BJ (cell line): ENCODE results near the gene RBMS3. TPM values are rescaled to one million over a fixed set of nuclear protein-coding genes. Genes with fewer than 3 reads are reported as not detected.

Experiments used
- CTCF ChIA-PET: fragments of 350-600 bp; formaldehyde crosslinking; extraction: SDS; loops from one replicate; lab custom pipeline; 2021; ENCODE audit warnings: antibody characterized with exemption, inconsistent platforms; lab: Yijun Ruan, JAX
- POLR2A ChIA-PET: fragments of 300-600 bp; sonication (Branson Sonifier 250); formaldehyde crosslinking; extraction: SDS; loops from one replicate; lab custom pipeline; 2021; ENCODE audit warnings: antibody characterized with exemption; lab: Charles Lee
- DNase-seq: peaks from one replicate; pipeline ENCODE4 v3.0.0-alpha.2; 2011; ENCODE audit warnings: low read depth
- H3K27me3 ChIP-seq: 2 replicates; pipeline ENCODE4 v1.6.0; 2011; ENCODE audit warnings: low read length; ENCODE audit not compliant: control insufficient read depth, insufficient read depth
- H3K36me3 ChIP-seq: 2 replicates; pipeline ENCODE4 v1.5.1; 2011; ENCODE audit warnings: low read length; ENCODE audit not compliant: control insufficient read depth, insufficient read depth
- H3K4me3 ChIP-seq: 2 replicates; pipeline ENCODE4 v1.5.1; 2011; ENCODE audit warnings: low read depth, mild to moderate bottlenecking, control low read depth, low read length
- CTCF ChIP-seq: IDR thresholded peaks from 2 replicates; pipeline ENCODE4 v1.5.1; 2011; ENCODE audit warnings: low read depth, mild to moderate bottlenecking, control low read depth, inconsistent platforms, low read length, moderate library complexity; ENCODE audit not compliant: insufficient read depth
- polyA plus RNA-seq: library from polyadenylated mRNA; depleted of rRNA; stranded (reverse); fragments of >200 nt; gene quantifications from 2 replicates; pipeline ENCODE4 v1.2.3, GENCODE V29; 2011

Gene RBMS3
- polyA plus RNA-seq, 1 experiment: 14.5 TPM

- no peaks in the 10 kb centered on the region for H3K36me3 ChIP-seq
- no peak overlapping the region for H3K4me3 ChIP-seq
- CTCF ChIA-PET: no interaction called here
- POLR2A ChIA-PET: no interaction called here
- TF ChIP-seq CTCF: no peak
- DNase-seq: no peak
- no peaks in the 10 kb centered on the region for H3K27me3 ChIP-seq
Measured at GRCh38 chr3:29912600-29913288, 631.9 kb downstream of the RBMS3 start.

- CTCF ChIA-PET: no interaction called here
- H3K27me3 ChIP-seq: no peaks in the 10 kb centered on the region
- DNase-seq: no peak
- H3K36me3 ChIP-seq: no peaks in the 10 kb centered on the region
- POLR2A ChIA-PET: interaction anchor here (0.7 kb wide), 1 partner anchor 77 kb away, joined by 4 read pairs; no protein-coding TSS in a partner anchor
- no peak overlapping the region for H3K4me3 ChIP-seq
- no peak for TF ChIP-seq CTCF
Measured at GRCh38 chr3:29914861-29915524, 634.1 kb downstream of the RBMS3 start.

- Histone ChIP-seq H3K4me3 (no peak overlapping the region), H3K36me3 (no peaks in the 10 kb centered on the region), H3K27me3 (no peaks in the 10 kb centered on the region)
- DNase-seq: no peak
- POLR2A ChIA-PET: no interaction called here
- CTCF ChIA-PET: no interaction called here
- TF ChIP-seq CTCF: no peak
Measured at GRCh38 chr3:29919571-29919970, 638.7 kb downstream of the RBMS3 start.

GRCh38 chr3:29922992-29923746 lies 642.3 kb downstream of the RBMS3 start:
- CTCF ChIA-PET: no interaction called here
- Histone ChIP-seq H3K27me3 (no peaks in the 10 kb centered on the region), H3K36me3 (no peaks in the 10 kb centered on the region), H3K4me3 (no peak overlapping the region)
- DNase-seq: peak; percentile 79
- POLR2A ChIA-PET: no interaction called here
- TF ChIP-seq CTCF: no peak
